HTERT RPE-1 (cell line): ENCODE measurements around the gene LAIR1.

Experiments used
- in situ Hi-C: fragments of 300-500 bp; cut with MboI; formaldehyde crosslinking; loops from 4 replicates; pipeline ENCODE4 v1.14.3; 2020; ENCODE audit warnings: low sequenced_read_pairs

Gene LAIR1

DNA sequence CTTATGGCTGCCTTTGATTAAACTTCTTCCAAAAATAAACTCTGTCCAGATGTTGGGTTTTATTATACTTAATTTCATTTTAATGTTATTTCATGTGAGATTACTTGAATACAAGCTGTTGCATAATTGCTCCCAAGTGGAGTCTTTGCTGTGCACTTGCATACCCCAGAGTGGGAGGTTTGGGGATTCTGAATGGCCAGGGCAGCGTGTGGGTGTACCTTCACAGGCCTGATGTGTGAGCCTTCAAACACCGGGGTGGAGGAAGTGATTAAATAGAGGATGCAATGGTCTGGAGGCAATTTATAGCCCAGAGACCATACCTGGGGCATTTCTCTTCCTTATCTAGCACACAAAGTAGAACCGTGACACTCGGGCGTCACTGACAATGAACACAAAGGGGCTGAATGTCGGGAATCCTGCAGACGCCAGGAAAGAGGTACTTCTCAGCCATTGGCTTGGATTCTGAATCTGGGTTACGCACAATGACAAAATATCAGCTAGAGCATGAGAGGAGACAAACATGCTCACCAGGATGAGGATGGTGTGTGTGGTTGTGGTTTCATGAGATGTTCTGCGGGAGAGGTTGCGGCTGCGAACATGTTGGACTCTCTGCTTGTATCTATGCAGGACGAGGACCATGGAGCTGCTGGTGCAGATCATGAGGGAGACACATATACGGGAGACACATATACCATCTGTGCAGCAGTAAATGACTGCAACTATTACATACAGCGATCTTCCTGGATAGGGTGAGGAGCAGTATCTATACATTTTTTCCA is 44.6 kb downstream of the LAIR1 start:
- in situ Hi-C loops: no loop called here

DNA sequence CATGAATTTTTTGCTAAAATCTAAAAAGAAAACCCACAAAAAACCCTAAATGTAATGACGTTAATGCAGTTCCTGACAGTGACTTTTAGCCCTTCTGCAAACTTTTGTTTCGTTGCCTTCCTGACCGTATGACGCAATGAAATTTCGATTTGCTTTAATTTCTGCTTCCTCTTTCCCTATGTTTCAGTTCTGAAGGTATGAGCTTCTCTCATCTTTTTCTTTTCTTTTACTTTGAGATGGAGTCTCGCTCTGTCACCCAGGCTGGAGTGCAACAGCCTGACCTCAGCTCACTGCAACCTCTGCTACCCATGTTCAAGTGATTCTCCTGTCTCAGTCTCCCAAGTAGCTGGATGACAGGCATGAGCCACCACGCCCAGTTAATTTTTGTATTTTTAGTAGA is 45.7 kb downstream of the LAIR1 start:
- in situ Hi-C loops: no loop called here

DNA sequence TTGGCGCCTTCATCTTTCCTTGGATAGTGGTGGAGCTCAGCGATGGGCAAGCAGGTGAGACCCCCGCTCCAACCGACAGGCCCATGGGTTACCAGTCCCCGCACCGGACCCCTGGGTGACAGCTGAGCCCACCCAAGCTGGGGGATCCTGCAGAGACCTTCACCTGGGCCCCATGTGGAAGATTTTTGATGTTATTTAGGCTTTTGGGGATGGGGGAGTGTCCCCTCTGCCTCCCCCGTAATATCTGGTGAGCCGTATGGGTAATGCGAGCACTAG is 46.8 kb downstream of the LAIR1 start:
- in situ Hi-C loops: no loop called here

DNA sequence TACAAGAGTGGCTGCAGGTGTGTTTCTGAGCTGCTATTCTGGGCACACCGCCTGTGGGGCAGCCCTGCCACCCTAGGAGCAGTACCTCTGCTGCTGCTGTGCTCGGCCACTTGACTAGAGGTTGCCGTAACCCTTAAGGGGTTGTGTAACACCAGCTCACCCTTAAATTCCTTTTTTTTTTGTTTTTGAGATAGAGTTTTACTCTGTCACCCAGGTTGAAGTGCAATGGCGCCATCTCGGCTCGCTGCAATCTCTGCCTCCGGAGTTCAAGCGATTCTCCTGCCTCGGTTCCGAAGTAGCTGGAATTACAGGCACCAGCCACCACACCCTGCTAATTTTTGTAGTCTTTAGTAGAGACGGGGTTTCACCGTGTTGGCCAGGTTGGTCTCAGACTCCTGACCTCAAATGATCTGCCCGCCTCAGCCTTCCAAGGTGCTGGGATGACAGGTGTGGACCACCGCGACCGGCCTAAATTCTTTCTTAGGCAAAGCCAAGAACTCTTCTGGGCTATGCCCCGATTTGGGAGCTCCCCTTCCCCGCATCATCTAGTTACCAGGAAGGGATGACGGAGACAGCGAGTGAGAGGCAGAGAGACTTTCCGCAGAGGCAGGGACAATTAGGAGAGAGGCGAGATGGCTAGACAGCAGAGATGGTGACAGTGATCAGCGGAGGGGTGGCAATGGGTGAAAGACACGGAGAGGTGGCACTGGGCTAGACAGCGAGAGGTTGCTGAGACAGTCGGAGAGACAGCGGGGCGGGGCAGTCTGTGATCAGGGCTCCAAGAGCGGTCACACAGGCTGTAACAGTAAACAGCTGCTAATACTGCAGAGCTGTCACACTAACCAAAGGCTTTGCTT is 47.4 kb downstream of the LAIR1 start:
- in situ Hi-C loops: no loop called here

DNA sequence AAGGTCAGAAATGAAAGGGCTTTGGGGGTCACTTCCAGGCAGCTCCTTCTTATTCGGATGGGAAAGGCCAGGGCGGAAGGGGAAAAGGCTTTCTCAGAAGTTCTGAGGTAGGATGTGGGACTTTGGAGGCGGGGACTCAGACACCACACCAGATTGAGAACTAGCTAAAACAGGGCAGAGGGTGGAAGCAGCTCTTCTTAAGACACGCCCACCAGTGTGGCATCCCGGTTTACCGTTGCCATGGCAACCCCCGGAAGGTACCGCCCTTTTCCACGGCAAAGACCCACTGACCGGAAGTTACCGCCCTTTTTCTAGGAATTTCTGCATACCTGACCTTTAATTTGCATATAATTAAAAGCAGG is 48.0 kb downstream of the LAIR1 start:
- in situ Hi-C loops: no loop called here

DNA sequence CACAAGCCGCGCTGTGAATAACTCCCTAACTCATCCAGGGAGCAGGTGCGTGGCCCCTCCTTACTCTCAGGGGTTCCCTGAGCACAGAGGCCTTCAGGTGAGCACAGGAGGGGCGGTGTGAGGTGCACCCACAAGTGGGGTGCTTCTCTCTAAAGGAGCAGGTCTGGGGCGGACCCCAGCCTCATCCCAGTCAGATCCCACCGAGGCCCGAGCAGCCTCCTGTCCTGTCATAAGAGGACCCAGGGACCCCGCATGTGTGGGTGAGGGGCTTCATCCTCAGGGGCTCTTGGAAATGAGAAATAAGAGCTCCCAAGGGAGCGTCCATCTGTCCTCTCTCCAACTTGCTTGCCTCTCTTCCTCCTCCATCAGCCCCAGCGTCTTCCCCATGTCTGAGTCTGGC is 48.8 kb downstream of the LAIR1 start:
- in situ Hi-C loops: no loop called here

DNA sequence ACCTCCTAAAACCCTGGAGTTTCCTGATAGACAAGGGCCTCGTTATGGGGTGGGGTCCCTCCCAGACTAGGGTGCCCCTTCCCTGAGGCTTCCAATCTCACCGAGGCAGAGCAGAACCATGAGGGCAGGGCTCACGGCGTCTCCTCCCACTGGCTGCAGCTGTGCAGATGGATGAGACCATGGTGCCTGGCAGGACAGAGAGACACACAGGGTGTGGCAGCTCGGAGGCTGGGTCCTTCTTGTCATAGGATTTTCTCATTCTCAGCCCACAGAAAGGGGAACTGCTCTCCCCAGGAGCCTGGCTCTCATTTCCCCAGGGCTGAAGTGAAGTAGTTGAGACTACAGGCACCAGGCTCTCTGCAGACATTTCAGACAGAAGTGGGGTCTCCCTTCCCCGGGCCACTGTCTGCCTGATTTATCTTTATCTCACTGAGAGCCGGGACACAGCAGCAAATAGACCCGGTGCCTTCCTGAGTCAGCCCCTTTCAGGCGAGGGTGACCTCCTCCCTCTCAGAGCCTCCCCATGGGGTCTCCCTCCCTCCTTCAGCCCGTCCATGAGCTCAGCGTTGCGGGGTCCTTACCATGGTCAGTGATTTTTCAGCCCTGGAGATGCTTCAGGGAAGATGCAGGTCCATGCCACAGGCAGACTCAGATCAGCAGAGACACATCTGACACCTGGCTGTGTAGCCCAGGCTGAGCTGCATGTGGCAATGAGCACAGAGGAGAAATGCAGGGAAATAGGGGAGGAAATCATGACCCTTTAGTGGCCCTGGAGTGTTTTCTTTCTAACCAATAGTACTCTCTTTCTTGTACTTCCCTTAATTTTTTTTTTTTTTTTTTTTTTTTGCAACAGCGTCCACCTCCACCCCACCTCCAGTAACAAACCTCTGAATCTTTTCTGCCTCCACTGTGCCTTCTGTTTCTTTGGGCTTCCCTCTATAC is 52.0 kb downstream of the LAIR1 start, which contains the start of gene LILRA5:
LILRA5 (minus strand) TSS at position 731 of the 942 bp plus-strand sequence; CDS start at position 584, 147 bp downstream.
- in situ Hi-C loops: no loop called here

DNA sequence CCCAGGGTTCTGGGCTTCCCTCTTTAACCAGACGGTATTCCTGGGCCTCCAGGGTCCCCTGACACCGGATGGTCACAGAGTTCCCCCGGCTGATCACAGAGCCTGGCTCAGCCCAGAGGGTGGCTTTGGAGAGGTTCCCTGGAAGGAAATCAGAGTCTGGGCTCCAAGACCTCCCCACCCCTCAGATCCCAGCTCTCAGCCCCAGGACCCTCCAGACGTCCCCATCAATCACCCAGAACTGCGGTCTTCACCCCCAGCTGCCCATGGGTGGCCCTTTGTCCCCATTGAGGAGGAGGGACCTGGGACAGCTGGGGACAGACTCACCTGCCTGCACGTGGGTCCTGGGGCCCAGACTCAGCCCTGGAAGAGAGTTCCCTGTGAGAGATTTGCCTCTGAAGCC is 52.7 kb downstream of the LAIR1 start:
- in situ Hi-C loops: no loop called here

DNA sequence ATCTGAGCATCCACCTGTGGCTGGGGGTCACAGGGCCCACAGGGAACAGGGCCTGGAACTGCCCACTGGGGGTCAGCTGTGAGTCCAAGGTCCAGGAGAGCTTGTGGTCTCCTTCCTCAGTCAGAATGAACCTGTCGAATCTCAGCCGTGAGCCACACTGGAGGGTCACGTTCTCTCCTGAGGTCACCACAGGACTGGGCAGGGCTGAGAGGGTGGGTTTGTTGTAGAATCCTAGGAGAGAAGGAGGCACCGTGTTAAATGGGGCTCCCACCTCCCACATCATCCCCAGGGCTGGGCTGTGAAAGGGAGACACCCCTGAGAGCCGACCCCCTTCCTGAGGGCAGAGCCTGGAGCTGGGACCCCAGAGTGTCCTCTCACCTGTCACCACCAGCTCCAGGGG is 53.2 kb downstream of the LAIR1 start:
- in situ Hi-C loops: no loop called here

DNA sequence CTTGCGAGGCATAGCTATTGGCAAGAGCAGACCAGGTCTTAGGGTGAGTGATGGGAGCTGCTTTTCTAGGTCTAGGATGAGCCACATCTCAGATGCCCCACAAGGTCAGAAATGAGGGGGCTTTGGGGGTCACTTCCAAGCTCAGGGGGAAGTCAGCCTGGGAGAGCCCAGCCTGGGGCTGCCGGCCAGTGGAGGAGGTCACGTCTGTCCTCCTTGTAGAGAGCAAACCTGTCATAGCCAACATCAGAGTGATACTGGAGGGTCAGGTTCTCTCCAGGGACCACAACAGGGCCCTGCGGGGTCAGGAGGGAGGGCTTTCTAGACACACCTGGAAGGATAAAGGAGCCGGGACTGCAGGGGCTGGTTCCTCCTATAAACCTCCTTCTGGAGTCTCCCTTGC is 54.2 kb downstream of the LAIR1 start:
- in situ Hi-C loops: no loop called here

DNA sequence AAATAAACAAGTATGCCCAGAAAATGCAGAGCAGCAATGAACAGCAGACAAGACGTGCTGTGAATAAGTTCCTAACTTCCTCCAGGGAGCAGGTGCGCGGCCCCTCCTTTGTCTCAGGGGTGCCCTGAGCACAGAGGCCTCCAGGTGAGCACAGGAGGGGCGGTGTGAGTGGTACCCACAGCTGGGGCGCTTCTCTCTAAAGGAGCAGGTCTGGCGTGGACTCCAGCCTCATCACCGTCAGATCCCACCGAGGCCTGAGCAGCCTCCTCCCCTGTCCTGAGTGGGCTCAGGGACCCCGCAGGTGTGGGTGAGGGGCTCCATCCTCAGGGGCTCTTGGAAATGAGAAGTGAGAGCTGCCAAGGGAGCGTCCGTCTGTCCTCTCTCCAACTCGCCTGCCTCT is 54.9 kb downstream of the LAIR1 start:
- in situ Hi-C loops: no loop called here

DNA sequence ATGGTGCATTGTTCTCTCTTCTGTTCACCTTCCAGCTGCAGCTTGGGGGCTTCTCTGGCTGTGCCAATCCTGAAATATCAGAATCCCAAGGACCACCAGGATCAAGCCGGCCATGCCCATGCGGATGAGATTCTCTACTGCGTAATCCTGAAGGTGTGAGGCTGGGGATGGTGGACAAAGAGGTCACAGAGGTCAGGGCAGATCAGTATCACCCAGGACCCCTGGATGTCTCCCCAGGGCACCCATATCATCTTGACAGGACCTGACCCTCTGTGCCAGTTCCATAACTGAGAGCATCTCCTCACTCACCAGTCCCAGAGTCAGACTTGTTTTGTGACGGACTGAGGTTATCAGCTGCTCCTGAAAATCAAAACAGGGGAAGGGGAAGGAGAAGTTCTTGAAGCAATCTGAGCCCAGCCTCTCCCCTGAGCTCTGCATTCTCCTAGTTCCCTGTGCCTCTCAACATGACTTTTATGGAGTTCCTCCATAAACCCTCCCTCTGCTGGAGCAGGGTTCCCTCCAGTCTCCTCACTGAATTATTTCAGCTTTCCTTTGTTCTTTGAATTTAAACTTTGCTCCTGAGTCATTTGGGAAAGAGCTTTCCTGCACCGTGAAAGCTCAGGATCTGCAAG is 57.2 kb downstream of the LAIR1 start:
- in situ Hi-C loops: no loop called here

DNA sequence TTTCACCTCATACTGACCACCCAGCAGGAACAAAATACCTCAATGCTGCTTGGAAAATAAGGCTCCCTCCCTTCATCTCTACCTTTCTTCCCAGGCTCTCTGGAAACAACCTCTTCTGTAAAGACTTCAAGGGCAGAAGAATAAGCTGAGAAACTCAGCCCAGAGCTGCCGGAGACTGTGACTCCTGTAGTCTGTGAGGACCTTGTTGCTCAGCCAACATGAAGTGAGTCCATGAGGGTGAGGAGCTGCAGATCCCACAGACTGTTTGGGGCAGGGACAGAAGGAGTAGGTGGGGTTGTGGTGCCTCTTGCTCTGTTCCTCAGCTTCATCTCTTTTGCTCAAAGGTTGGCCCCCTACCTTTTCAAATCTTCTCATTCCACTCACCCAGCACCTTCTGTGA is 59.6 kb downstream of the LAIR1 start:
- in situ Hi-C loops: no loop called here

DNA sequence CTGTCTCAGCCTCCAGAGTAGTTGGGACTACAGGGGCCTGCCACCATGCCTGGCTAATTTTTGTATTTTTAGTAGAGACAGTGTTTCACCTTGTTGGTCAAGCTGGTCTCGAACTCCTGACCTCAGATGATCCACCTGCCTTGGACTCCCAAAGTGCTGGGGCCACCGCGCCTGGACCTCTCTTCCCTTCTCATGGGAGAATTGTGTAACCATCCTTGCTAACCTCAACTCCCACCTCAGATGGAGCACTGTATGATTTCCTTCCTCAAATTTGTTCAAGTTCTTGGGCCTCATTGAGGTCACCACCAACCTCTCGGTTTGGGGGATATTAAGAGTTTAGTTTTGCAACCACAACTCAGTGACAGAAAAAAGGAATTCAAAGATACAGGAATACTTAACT is 62.5 kb downstream of the LAIR1 start:
- in situ Hi-C loops: no loop called here
